Activated CD4-positive, alpha-beta T cell treated with anti-CD3 and anti-CD28 coated beads, Interleukin-2, amount 50 U/mL, for 24 hours (primary cell): ENCODE results near the gene KANK2.

Experiments
- DNase-seq, 2 donors: peaks; one replicate each; pipeline ENCODE4 v3.0.0-alpha.2; 2020; ENCODE audit warnings: low read depth in 1 of 2, low spot score in 1 of 2

KANK2 gene

DNA sequence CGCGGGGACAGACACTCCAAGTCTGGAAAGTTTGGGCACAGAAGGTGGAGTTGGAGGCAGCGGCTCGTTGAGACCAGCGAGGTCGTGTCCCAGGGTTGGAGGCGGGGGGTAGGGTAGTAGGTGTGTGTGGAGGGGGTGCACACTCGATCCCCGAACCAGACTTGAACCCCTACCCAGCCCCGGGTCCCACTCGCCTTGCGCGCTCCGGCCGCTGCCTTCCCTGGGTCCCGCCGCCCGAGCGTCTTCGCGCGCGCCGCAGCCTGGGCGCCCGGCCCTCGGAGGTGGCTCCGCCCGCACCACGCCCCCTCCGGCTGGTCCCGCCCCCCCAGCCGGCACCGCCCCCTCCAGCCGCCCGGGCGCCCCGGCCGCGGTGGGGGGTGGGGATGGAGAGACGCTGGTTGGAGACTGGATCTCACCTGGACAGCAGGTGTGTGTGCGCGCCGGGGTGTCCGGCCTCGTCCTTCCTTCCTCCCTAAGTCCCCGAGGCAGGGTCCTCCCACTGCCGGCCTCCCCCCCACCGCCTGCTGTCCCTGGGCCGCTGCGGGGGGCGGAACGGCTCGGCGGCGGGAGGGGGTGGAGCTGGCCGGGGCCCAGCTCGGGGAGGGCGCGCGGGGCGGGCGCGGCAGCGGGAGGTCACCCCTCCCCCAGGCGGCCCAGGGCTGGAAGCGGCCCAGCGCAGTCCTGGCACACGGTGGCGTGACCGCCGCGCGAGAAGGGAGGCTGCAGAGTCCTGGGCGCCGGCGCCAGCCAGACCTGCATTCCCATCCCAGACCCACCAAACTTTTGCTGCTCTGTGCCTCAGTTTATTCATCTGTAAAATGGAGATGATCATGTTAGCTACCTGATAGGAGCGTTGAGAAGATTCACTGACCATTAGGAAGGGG lies at the start of gene KANK2:
KANK2 (minus strand) TSS at position 255 of the 884 bp plus-strand sequence. CDS start 3,034 bp downstream, outside the sequence.
- peak; percentile 44 to 63 for DNase-seq

DNA sequence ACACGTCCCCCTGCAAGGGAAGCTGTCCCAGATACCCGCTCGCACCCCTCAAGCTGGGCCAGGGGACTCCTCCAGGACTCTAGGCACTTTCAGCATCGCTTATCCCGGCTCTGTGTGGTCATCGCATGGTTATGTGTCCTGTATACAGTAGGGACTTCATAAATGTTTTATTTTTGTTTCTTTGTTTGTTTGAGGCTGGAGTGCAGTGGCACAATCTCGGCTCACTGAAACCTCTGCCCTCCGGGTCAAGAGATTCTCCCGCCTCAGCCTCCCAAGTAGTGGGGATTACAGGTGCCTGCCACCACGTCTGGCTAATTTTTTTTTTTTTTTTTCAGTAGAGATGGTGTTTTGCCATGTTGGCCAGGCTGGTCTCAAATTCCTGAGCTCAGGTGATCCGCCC lies 49.6 kb upstream of the KANK2 start:
- no peak for DNase-seq

DNA sequence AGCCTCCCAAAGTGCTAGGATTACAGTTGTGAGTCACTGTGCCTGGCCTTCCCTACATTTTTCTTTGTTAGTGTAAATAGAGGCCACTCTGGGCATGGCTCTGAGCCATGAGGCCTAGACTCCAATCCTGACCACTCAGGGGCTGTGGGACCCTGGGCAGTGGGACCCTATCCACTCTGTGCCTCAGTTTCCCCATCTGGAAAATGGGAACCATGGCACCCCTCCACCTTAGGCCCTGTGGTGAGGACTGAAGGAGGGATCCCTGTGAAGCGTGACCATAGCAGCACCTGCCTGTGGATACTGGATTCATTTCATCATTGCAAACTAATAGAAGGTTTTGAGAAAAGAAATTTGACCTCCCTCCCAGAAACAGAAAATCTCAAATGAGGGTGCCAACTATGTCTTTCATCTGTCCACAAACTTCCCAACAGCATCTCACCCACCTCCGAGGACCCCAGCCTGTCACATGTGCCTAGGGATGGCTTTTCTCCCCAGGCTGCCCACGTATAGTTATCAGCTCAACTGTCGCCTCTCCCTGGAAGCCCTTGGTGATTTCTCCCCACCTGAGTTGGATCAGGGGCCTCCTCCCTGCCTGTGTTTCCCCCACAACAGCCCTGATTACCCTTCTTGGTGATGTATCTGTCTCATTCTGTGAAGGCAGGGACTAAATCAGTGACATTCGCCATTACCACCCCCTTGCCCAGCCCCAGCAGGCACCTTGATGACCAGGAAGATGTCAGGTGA lies 47.7 kb upstream of the KANK2 start:
- no peak for DNase-seq

DNA sequence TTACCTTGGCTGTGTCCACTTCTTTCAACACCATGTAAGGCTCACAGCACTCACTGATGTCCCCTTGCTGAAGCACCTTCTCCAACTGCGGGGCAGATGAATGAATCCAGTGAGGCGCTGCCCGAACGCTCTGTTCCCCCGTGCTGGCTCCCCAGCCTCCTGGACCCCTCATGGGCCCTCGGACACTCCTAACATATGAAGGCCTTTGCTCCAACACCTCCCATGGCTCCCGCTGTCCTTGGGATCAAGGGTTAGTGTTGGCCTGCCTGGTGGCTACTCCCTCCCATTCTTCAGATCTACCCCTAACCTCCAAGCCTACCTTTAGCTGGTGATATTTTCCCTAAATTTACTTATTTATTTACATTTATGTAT lies 46.4 kb upstream of the KANK2 start:
- DNase-seq = no peak

DNA sequence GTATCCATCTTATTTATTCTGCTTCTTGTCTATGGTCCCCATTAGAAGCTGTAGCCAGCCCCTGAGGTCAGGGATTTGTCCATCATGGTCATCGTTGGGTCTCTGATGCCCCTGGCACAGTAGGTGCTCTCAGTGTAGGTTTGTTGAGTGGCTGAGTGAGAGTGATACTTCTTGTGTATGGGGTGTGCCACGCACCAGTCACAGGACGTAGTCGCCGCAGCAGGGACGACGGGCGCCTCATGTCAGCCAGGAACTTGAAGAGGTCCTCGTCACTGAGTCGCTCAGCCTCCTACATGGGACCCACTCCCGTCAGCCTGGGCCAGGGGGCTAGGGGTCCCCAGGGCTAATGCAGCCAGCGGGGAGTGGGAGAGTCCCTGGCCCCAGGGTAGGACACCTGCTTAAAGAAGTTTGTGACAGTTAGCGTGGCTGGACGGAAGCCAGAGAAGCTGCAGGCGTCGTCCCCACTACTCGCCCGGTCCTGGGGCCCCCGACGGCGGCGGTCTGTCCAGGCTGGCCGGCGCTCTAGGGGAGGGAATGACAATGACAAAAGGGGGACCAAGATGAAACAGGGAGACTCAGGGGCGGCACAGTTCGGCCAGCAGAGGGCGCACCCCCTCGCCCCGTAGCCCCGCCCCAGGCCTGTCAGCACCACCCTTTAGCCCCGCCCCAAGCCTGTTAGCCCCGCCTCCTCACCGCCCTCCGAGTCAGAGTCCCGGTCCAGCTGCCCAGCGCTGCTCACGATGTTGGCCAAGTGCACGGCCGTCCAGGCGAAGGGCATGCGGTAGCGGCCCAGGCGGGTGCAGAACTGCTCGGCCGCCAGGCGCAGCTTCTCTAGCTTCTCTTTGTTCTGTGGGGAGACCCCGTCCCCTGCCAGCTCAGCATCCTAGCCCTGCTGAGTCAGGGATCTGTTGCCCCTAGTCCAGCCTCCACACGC lies 45.8 kb upstream of the KANK2 start:
- DNase-seq = peak; percentile 78 to 83

DNA sequence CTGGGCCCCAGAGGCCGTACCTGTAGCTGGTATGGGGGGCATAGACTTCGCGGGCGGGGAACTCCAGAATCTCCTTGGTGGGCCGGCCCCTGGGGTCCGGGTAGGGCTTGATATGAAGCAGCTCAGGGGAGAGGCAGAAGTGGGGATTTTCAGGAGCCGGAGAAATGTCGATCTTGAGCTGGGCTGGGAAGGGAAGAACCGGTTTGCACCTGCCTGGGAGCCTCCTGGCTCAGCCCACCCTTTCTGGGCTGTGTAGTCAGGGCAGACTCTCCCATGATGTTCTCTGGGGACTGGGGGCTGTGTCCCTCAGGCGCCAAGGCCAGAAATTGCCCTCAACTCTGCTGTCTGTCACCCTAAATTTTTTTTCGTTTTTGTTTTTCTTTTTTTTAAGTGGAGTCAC lies 44.7 kb upstream of the KANK2 start:
- DNase-seq = no peak

DNA sequence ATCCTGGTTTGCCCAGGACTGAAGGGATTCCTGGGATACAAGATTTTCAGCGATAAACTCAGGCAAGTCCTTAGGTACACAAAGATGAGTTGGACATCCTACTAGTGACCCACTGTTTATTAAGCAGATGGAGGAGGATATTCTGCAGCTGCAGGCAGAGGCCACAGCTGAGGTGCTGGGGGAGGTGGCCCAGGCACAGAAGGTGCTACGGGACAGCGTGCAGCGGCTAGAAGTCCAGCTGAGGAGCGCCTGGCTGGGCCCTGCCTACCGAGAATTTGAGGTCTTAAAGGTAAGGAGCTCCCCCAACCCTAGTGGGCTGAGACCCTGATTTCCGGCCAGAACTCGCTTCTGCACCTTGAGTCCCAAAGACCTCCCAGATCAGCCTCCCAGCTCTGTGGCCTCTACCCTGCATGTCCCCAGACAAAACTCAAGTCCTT lies 42.7 kb upstream of the KANK2 start:
- no peak for DNase-seq

DNA sequence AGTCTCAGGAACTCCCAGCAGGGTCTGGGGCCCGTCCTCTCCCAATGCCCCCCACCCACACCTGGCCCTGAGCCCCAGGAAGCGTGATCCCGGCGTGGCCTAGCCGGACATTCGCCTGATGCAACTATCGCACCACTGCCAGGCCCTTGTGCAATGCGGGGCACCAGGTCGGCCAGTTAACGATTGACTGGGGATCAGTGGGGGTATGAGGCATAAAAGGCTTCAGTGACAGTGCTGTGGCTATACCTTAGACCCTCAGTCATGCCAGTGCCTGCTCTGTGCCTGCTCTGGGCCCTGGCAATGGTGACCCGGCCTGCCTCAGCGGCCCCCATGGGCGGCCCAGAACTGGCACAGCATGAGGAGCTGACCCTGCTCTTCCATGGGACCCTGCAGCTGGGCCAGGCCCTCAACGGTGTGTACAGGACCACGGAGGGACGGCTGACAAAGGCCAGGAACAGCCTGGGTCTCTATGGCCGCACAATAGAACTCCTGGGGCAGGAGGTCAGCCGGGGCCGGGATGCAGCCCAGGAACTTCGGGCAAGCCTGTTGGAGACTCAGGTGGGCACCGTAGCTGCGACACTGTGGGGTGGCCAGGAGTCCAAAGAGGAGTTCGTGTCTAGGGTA lies 42.1 kb upstream of the KANK2 start, which contains the start of gene ANGPTL8:
ANGPTL8 (plus strand) TSS at position 243 of the 624 bp plus-strand sequence; CDS start at position 262, 19 bp downstream.
- DNase-seq = no peak

DNA sequence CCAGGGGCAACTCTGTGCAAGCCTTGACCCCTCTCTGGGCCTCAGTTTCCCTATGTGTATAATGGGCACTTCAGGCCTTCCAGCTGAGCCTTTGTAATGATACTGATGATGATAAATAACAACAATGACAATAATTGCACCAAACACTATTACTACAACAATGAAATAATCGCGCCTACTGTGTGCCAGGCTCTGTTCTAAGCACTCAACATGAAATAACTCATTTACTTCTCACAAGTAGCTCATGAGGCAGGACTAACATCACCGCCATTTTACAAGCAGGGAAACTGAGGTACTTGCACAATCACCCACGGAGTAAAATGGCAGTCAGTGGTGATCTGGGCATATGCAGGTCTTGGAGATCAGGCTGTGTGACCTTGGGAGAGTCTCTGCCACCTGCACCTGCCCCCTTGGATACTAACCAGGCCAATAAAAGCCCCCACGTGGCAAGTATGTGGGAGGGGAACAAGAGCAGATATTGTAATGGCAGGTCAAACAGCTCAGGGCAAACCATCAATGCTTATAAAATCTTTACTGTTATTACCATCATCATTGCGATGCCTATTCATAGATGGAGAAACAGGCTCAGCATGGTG lies 41.5 kb upstream of the KANK2 start:
- DNase-seq = no peak

DNA sequence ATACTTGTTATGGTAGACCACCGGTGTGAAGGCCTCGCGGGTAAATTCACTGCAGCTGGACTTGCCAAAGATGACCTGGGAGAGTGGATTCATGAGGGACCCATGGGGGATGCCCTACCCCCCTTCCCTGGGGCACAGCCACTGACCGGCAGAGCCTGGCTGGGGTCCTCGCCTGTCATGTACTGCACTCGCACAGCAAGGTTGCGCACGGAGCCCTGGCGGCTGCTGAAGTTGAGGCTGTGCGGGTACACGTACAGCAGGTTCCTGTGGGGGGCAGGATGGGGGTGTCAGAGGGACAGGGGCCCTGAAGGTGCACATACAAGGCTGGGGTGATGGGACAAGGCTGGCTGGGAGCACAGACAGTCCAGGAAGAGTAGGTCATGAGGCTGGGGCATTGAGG lies 40.7 kb upstream of the KANK2 start:
- no peak for DNase-seq

DNA sequence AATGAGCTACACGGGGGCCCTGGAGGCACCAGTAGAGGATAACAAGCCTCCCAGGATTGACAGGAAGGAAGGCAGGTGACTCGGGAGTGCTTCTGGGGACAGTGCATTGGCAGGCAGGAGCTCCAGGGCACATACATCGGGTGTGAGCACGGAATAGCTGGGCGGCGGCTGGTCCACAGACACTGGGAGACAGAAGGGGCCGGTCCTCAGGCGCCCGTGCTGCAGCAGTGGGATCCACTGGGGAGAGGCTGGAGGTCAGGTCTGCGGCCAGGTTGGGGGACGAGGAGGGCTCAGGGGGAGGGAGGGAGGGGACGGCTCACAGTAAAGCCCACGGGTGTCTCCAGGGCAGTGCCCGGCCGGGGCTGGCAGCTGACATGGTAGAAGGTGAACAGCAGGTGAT lies 40.0 kb upstream of the KANK2 start:
- no peak for DNase-seq

DNA sequence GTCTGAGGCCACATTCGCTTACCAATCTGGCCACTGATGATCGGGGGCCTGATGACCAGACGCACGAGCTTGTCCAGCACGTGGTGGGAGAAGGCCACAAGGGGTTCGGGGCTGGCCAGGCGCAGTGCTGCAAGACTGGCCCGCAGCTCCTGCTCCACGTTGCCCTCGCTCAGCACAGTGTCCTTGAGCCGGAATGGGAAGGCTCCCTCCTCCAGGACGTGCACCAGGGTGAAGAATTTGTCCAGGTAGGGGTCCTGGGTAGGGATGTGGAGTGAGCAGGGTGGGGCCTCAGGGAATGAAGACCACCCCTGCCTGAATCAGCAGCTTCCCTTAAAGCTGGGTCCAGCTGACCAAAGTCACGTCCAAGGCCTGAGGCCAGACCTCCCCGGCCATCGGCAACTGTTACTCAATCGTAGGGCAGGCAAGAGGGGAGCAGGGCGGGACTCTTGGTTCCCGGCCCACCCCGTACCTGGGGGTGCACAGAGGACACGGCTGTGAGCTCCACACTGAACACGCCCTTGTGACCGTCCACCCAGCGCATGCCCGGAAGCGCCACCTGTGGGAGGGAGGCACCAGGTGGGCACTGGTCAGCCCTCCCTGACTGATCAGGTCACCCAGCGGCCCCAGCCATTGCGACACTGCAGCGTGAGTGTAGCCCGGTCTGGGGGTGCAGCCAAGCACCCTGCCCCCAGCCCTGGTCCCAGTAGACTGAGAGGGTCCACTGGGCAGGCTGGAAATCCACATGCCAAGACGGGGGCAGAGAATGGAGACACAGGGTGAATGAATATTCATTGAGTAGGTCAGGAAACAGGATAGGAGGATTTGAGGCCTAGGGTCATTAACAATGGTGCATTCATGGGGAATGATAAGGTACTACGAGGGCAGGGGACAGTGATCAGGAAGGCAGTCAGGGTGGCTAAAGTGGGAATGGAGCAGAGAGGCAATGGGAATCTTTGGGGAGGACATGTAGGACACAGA lies 39.3 kb upstream of the KANK2 start:
- DNase-seq = no peak

DNA sequence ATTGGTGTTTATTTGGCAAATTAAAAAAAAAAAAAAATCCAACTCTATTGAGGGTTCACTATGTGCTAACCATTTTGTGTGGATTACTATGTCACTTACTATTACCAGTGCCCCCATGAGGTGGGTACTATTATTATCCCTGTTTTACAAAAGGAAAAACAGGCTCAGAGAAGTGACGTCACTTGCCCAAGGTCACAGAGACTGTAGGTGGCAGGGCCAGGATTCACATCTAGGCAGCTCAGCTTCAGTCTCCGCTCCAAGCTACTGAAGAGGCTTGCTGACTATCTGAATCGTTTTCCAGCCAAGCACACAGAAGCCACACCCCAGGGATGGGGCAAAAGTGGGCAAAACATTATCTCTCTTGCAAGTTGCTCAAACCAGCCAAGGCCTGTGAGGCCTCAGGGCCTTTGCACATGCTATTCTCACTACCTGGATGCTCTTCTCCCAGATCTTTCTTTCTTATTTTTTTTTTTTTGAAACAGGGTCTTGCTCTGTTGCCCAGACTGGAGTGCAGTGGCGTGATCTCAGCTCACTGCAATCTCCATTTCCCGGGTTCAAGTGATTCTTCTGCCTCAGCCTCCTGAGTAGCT lies 37.2 kb upstream of the KANK2 start:
- no peak for DNase-seq

DNA sequence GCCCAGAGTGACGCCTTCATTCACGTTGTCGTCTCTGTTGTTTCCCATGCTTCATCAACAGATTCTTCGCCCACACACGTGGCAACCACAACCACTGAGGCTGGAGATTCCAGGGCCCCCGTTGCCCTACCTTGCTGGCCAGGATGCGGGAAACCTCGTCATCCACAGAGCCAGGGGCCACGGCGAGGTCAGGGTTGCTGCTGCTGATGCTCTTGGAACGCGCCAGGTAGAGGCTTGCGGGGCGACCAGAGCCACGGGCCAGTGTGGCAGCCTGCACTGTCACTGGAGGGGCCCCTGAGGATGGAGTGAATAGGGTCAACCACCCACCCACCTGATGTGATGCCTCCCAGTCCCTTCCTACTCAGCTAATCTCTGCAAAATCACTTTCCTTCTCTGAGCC lies 35.7 kb upstream of the KANK2 start:
- DNase-seq = no peak

DNA sequence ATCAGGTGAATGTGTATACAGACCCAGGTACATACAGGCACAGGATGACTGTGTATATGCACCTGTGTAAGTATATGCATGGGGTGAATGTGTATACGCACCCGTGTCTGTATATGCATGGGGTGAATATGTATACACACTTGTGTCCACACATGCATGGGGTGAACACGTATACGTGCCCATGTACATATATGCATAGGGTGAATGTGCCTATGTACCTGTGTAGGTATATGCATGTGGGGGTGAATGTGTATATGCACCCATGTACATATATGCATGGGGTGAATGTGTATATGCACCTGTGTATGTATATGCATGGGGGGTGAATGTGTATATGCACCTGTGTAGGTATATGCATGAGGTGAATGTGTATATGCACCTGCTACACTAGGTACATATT lies 35.2 kb upstream of the KANK2 start:
- DNase-seq = no peak

DNA sequence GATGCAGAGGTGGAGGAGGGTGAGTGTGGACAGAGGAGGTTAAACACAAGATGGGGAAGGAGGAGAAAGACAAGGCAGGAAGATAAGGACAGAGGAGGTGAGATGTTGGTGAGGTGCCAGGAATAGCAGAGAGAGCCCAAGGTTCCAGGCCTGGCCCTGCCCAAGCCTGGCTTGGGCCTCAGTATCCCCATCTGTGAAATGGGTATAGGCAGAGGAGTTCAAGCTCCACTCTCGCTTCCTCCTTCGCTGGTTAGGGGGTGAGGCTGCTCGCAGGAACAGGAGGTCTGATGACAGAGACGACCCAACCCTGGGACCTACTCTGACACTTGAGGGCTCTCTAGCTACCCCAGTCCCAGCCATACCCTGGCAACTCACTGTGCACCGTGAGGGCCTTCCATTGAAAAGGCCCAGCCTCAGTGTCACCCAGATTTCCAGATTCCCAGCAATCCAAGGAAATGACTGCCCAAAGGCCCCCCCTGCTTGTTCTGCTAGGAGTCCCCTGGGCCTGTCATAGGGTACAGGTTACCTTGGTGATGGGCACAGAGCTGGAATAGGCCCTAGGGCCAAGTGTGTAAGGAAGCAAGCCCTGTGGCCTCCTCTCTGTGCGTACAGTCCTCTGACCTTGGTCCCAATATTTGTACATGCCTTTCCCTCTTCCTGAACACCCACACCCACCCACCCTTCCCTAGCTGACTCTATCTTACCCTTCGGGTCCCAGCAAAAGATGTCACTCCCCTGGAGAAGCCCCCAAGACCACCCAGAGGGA lies 33.5 kb upstream of the KANK2 start:
- no peak for DNase-seq

DNA sequence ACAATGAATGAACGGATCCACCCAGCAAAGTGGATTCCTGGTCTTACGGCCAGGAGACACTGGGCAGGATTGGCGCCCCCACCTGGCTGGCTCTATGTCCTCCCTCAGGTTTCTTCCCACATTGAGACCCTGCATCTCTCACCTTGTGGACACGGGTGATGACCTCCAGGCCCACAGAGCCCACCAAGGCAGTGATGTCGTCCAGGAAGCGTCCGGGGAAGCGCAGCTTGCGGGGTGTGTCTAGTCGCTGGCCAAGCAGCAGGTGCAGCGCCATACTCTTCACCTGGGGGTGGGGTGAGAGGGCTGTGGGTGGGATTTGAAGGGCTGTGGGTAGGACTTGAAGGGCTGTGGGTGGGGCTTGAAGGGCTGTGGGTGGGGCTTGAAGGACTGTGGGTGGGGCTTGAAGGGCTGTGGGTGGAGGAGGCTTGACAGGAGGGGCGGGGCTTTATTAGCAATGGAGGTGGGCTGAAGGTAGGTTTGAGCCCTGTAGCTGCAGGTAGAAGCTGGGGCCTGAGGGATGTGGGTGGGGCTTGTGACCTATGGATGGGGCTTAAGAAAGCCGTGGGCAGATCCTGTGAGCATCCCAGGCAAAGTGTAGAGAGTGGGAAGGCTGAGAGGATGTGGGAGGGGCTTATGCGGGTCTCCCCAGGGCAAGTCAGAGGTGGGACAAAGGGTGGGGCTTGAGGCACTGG lies 30.0 kb upstream of the KANK2 start:
- no peak for DNase-seq
